Limb (tissue), 2 donors: ENCODE measurements around the gene KCTD8.
A peak's percentile ranks its signal among the peaks of the same experiment; 100 is the strongest.

Source experiments
- DNase-seq, 2 donors: peaks; one replicate each; pipeline ENCODE4 v3.0.0-alpha.2; 2016; ENCODE audit errors: extremely low spot score in 2 of 2

Gene KCTD8

DNA sequence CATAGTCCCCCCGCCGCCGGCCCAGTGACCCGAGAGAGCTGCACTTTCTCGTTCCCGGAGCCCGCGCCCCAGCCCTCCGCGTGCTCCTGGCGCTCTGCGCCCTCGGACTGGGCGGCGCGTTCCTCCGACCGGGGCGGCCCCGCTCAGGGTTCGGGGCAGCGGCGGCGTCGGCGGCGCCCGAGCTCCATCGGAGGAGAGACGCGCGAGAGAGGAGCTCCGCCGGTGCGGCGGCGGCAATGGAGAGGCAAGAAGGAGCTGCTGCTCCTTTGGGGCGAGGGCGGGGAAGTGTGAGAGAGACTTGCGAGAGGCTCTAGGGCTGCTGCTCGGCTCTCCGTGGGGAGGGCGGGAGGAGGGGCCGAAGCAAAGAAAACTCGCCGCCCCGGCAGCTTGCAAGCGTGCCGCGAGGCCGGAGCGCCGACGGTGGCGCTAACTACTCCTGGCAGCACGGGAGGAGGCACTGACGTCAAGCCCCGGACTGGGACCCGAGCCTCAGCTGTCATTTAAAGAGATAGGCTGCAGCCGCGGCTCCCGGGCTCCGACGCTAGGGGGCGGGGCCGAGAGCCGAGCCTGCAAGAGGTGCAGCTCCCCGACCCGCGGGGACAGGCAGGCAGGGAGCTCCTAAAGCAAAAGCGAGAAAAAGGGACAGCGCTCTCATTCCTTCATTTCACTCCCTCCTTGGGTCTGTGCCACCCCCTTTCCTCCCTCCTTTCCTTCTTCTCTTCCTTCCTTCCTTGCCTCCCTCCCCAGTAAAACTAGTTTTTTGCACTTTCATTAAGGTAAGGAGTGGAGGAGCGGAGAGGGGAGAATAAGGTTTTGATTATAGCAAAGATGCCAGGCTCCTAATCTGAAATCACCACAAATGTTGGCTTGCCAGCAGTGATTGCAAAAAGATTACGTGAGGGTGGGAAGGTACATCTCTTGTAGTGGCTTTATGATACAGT is at the start of gene KCTD8:
Gene KCTD8 (minus strand): TSS at position 289 of the 941 bp plus-strand sequence.
- DNase-seq, result peak; percentile 85 to 91

DNA sequence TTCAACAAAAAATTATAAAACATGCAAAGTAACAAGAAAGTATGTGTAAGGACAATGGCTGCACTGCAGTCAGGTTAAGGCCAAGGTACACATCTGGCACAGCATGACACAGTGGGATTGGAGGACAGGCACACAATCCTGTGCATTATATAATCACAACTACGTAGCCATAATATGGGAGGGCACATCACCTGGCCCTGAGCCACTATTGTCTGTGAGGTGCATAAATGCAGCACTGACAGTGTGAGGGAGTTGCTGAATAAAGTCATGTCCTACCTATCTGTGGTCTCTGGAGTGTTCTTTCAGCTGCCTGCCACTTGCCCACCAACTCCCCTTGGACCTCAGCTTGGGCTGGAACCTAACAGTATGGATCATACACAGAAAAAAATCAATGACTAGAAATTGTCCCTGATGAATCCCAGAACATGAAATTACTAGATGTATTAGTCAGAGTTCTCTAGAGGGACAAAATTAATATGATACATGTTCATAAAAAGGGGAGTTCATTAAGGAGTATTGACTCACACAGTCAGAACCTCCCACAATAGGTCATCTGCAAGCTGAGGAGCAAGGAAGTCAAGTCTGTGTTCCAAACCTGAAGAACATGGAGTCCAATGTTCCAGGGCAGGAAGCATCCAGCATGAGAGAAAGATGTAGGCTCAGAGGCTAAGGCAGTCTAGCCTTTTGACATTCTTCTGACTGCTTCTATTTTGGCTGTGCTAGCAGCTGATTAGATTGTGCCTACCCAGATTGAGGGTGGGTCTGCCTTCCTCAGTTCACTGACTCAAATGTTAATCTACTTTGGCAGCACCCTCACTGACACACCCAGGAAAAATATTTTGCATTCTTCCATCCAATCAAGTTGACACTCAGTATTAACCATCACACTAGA is 46.4 kb upstream of the KCTD8 start:
- DNase-seq, result no peak

DNA sequence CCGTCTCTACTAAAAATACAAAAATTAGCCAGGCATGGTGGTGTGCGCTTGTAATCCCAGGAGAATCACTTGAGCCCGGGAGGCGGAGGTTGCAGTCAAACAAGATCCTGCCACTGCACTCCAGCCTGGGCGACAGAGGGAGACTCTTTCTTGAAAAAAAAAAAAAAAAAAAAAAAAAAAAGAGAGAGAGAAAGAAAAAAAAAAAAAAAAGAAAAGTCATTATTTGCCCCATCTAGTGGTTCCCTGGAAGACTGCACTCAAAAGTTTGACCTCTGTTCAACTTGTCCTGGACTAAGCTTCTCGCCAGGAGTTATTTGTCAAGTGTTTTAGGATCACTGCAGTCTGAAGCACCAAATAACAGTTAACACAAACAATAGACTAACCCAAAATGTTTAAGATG is 45.3 kb upstream of the KCTD8 start:
- DNase-seq, result no peak

DNA sequence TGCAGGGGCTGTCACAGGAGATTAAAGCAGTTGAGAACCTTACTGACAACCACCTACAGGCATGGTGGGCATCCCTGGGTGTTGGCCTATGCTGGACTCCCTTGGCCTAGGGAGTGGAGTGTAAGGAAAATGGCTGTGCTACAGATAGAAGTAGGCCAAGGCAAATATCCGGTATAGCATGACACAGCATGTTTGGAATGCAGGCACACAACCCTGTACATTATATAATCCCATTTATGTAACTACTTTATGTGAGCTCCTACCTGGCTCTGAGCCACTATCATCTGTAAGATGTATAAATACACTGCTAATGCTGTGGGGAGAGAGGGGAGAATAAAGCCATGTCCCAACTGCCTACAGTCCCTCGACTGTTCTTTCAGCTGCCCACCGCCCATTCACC is 38.7 kb upstream of the KCTD8 start:
- DNase-seq, result no peak

DNA sequence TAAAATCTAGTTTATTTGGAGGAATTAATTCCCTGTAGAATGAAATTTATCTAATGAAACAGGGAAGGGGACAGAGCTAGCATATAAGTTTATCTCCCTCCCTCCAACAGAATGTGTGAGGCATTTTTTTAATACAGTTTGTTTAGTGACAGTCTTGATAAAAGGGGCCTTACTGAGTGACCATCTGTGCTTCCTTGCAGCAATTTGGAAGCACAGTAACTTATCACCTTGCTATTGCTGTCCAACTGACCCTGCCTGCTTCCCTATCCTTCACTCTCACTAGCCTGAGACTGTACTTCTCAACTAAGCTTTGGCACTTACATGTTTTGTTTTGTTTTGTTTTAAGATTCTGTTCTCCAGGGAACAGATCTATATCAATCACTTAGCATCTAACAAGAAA is 31.1 kb upstream of the KCTD8 start:
- DNase-seq, result no peak

DNA sequence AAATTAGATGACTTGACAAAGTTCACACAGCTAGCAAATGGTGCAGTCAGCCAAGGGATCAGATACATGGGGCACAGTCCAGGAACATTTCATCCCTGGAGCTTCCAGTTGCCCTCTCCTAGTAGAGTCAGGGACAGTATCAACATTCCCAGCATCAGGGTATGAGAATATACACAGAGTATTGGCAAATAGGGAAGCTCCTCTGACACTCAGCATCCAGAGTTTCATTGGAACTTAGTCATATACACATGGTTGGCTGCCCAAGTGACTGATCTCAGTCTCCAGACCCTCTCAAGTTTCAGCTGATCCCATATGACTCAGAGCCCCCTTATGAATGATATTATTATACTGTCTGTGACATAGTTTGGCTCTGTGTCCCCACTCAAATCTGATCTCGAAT is 13.7 kb upstream of the KCTD8 start:
- DNase-seq, result no peak

DNA sequence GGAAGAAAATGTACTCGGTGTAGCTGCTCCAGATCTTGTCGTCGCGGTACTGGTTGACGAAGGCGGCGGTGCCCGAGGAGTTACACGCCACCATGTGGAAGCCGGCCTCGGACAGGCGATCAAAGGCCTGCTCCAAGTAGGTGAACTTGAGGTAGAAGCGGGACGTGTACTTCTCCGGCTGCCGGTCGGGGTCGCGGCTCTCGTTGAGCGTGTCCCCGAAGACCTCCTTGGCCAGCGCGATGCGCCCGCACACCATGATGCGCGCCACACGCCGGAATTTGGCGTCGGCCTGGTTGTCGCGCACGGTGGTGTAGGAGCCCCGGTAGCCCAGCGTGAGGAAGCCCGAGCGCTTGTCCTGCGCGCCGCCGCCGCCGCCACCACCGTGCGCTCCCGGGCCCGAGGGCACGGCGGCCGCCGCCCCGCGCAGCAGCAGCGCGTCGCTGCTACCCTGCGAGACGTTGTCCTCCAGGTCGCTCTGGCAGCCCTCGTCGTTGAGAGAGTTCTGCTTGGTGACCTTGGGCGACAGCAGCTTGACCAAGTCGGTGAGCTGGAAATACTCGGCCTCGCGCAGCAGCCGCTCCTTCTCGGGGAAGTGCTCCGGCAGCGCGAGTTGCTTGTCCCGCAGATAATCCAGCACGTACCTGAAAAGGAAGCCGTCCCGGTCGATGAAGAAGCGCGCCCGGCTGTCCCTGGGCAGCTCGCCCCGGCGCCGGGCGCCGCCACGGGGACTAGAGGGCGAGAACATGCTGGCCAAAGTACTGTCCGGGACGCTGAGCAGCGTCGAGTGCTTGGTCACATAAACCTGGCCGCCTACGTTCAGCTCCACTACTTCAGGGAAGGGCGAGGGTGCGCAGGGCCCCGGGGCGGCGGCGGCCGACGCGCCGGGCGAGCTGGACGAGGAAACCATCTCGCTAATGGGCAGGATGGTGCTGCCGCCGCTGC is 775 bp downstream of the KCTD8 start:
- peak in 1 of 2 donors; percentile 69 for DNase-seq

DNA sequence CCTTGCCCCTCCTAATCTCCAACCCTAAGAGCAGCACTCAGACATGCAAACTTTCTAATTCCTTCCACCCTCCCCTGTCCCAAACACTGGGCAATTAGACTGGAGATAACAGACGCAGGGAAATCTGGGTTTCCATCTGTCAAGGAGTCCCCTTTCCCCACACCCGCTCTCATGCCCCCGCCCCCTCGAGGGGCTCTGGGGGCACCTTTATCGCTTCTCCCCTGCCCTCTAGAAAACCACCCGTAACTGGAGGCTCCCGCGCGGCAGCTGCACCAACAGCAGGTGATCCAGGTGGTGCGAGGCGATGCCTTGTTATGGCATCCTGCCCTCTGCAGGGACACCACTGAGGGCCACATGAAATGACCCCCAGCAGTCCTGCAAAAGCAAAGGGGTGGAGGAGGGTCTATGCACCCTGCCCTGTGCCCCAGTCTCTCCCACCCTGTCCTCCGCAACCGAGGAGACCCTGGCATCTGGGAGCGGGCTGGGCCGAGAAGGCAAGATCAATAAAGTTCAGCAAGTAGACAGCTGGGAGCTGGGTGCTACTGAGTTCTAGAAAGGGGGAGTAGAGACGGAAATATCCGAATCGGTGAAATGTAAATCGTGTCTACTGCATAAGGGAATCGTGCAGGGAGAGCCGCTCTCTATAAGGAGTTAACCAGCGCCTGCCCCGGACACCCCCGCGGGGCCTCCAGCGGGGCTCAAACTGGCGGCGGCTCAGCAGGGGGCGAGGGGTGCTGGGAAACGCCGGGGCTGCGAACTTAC is 1.6 kb downstream of the KCTD8 start:
- peak in 1 of 2 donors; percentile 48 for DNase-seq

DNA sequence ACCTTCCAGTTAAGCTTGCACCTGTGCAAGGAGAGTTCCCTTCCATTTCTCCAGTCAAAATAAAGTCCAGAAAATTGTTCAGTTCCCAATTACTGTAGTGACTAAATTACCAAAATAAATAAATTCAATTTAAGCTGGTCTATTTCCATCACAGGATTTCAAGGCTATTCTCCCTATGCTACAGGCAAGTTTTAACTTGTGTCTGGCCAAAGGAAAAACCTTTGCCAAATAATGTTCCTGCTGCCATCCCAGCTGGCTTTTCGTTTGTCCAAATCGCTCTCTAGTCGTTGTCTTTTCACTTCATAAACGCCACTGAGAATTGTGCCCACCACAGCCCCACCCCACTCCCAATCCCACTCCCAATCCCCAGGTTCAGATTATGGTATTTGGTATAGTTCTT is 2.4 kb downstream of the KCTD8 start:
- no peak for DNase-seq

DNA sequence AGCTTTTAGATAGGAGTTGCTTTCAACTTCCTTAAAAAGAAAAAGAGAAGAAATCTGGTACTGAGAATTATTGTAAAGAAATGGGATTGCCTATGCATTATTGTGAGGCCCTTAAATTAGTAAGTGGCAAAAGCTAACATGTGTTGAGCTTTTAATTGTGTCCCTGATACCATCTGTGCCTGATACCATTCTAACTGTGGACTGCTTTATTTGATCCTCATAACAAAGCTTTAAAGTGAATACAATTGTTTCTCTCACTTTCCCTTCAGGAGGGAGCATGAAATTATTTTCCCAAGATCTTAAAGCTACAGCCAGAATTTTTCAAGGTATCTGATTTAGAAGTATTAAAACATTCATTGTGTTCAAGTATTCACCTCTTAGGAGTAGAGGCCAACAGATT is 9.9 kb downstream of the KCTD8 start:
- DNase-seq, result no peak

DNA sequence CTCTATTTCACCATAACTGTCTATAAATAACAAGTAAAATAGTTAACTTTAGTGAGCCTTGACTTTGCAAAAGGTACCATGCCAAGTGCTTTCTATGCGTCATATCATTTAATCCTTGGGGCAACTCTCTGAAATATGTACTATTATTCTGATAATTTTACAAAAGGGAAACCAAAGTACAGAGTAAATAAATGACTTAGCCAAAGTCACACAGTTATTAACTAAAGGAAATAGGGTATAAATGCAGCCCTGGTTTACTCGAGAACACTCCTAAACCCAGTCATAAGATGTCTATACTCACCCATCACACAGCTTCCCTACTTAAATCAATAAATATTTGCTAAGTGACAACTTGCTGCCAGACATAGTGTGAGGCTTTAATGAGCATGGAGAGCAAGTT is 14.4 kb downstream of the KCTD8 start:
- no peak for DNase-seq

DNA sequence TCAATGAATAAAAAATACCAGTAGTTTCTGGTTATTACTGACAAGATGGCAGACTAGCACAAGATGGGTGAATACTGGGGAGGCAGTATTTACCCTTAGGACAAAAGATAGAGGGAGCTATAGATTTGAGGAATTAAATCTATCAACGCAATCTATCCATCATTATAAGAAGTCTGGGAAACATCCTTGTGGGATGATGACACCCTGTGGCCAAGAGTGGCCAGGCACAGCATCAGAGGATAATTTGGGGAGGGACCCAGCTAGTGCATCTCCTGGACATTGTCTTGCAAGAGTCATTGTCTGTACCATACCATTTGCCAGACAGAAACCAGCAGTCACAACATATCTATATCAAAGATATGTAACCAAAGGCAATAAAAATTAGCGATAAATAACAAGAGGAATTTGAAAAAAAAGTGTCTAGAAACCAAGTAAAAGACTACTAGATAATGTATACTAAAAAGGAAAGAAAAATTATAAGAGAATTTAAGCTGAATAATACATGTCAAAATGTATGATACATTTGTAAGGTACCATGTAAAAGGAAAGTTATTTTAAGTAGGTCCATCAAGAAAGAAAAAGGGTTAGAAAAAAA is 22.9 kb downstream of the KCTD8 start:
- DNase-seq, result no peak

DNA sequence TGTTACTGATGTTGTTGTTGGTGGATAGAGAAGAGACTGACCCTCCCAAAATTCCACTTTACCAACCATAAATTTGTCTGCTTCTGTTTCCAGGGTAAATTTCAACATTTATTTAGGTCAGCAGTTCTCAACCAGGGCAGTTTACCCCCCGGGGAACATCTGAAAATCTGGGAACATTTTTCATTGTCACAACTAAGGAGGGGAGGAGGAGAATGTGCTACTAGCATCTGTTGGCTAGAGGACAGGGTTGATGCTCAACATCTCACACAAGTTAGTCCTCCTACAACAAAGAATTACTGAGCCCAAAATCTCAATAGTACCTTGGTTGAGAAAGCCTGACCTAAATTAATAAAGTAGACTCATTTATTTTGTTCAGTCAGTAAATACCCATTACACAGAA is 25.7 kb downstream of the KCTD8 start:
- DNase-seq, result no peak

DNA sequence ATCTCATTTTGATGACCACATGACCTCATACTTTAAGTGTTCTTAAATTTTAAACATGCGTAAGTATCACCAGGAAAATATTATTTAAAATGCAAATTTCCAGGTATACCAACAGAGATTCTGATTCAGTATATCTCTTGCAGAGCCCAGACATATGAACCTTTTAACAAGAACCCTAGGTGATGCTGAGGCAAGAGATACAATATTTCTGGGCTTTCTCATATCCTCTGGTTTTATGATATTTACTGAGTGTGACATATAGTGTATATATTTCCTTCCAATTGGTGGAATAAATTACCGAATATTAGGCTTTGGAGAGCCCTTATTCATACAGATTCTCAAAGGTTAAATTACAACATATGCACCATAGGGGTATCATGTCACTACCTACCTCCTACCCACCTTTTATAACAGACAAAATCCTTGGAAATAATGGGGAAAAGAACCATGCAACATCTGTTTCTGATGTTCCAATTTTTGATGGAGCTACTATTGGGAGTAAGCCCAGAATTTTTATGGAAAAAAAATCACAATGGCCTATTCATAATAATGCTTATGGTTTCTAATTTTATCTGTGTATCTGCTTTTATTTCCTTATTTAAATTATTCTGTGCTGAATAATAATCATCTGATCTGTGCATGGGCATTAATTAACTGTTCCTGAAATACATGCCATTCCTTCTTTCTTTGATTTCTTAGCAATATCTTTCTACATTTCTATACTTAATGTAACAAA is 27.1 kb downstream of the KCTD8 start:
- DNase-seq, result peak in 1 of 2 donors; percentile 20

DNA sequence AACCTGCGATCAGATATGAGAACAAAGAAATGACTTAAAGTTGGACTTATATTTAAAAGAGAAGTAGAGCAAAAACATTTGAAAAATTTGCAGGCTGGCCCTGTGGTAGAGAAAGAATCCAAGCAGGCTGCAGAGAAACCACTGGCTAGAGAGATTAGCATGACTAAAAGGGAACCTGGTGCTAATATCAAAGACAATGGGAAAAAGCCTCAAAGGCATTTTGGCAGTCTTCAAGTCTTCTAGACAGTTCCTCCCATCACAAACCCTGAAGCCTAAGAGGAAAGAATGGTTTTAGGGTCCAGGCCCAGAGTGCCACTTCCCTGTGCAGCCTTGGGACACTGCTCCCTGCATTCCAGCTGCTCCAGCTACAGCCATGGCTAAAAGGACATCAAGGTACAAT is 33.4 kb downstream of the KCTD8 start:
- no peak for DNase-seq

DNA sequence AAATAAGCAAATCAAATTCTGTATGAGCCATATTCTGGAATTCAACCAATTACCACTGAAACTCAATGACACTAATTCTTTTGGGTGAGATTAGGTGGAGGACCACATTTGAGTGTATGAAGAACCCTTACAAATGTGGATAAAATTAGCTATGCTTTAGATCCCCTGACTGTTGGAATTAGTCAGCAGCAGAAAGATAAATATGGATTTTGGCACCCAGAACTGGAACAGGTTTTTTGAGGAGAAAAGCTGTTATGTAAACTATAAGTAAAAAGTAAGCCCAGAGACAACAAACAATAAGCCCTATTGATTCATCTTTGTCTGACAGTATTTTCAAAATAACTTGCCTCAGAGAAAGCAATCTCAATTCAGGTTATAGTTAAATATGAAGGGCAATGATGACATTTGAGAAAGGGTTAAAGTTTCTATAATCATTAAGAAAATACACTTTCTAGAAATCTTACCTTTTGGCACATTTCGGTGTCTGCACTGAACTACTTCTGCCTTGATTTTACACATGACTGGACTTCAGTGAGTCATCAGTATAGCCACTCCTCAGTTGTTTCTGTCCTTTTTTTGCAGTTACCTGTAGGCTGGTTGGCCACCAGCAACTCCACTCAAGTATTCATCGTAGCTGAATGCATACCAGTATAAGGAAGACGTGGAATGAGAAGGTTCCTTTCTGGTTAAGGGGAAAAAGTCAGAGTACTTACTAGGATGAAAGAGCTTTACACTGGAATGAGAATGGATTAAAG is 80.0 kb downstream of the KCTD8 start:
- no peak for DNase-seq

DNA sequence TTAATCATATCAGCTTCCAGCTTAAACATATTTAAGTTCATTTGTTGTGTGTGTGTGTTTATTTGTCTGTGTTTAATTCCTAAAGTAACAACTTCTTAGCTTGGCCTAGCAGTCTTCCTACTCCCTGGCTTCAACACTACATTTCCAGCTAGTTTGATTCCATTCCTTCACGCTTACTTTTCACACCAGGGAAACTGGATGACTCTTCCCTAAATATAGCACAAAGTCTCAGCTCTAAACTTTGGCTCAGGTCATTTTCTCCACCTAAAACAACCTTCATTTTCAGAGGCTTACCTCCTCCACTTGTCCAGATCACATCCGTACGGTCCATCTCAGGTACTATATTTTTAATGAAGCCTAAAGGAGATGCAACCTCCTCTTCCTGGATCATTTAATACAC is 94.4 kb downstream of the KCTD8 start:
- DNase-seq, result no peak

DNA sequence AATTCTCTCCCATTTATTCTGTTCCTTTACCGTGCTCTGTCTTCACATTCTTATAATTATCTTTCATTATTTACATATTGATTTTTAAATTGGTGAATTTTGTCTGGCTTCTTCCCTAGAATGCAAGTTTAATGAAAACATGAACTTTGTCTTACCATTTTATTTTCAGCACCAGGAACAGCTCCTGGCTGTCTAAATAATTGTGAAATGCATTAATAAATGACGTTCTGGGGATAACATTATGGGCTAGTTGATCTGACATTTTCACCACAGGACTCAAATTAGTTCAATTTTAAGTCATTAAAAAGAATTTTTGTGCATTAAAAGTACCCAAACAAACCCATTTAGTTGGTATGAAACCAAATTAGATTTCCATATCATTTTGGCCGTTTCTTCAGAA is 97.5 kb downstream of the KCTD8 start:
- DNase-seq, result peak in 1 of 2 donors; percentile 2

DNA sequence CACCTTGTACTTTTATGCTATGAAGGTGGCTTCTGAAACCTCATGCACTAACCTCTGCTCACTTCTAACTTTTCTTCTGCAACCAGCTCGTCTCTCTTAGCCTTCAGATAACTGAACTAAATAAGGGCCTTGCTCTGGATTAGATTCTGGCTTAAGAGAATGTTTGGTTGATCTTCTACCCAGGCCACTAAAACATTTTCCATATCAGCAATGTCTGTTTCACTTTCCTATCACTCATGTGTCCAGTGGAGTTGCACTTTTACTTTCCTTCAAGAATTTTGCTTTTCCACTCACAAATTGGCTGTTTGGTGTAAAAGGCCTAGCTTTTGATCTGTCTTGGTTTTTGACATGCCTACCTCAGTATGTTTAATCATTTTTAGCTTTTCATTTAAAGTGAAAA is 105.8 kb downstream of the KCTD8 start:
- no peak for DNase-seq
